Measurements from ENCODE around the gene GRIK4. TPM values are rescaled to one million over a fixed set of nuclear protein-coding genes. Genes with fewer than 3 reads are reported as not detected.

Gene GRIK4
- total RNA-seq, 1 donor from 2014 or later, result 0.89 TPM

GRCh38 chr11:120998581-120998980 is 487.0 kb downstream of the GRIK4 start:
- Mint-ChIP-seq H3K36me3 (ENCODE audit: low read depth) (no peaks in the 10 kb centered on the region), H3K27me3 (ENCODE audit: low read depth) (peaks cover 12% of the 10 kb centered on the region)

GRCh38 chr11:121004206-121004840 is 492.8 kb downstream of the GRIK4 start:
- Mint-ChIP-seq H3K9me3 (no peaks in the 10 kb centered on the region), H3K4me1 (no peaks in the 10 kb centered on the region), H3K4me3 (no peak overlapping the region), H3K36me3 (ENCODE audit: low read depth) (no peaks in the 10 kb centered on the region), H3K27ac (ENCODE audit: unreplicated experiment) (no peak overlapping the region), H3K27me3 (ENCODE audit: low read depth) (peaks cover 29% of the 10 kb centered on the region)
- no peak for TF ChIP-seq CTCF (conservative IDR thresholded peaks at IDR 0.05)
- DNase-seq (ENCODE audit: low read depth, low spot score), result no peak

More at GRCh38 chr11:120998581-120998980, 487.0 kb downstream of the GRIK4 start:
- Mint-ChIP-seq H3K4me1 (no peaks in the 10 kb centered on the region), H3K27ac (ENCODE audit: unreplicated experiment) (no peak overlapping the region), H3K4me3 (no peak overlapping the region), H3K9me3 (no peaks in the 10 kb centered on the region)
- no peak for DNase-seq (ENCODE audit: low read depth, low spot score)
- TF ChIP-seq CTCF (conservative IDR thresholded peaks at IDR 0.05), result no peak

GRCh38 chr11:121006922-121007321 is 495.4 kb downstream of the GRIK4 start:
- no peak for TF ChIP-seq CTCF (conservative IDR thresholded peaks at IDR 0.05)
- Mint-ChIP-seq H3K27ac (ENCODE audit: unreplicated experiment) (no peak overlapping the region), H3K4me3 (no peak overlapping the region), H3K9me3 (no peaks in the 10 kb centered on the region), H3K27me3 (ENCODE audit: low read depth) (peaks cover 28% of the 10 kb centered on the region), H3K4me1 (no peaks in the 10 kb centered on the region), H3K36me3 (ENCODE audit: low read depth) (no peaks in the 10 kb centered on the region)
- no peak for DNase-seq (ENCODE audit: low read depth, low spot score)

GRCh38 chr11:121008551-121008950 is 497.0 kb downstream of the GRIK4 start:
- Mint-ChIP-seq H3K27me3 (ENCODE audit: low read depth) (peaks cover 26% of the 10 kb centered on the region), H3K36me3 (ENCODE audit: low read depth) (no peaks in the 10 kb centered on the region), H3K4me3 (no peak overlapping the region), H3K27ac (ENCODE audit: unreplicated experiment) (no peak overlapping the region), H3K4me1 (no peaks in the 10 kb centered on the region), H3K9me3 (no peaks in the 10 kb centered on the region)
- no peak for TF ChIP-seq CTCF (conservative IDR thresholded peaks at IDR 0.05)
- DNase-seq (ENCODE audit: low read depth, low spot score), result no peak

- Mint-ChIP-seq H3K9me3 (no peaks in the 10 kb centered on the region), H3K4me1 (no peaks in the 10 kb centered on the region), H3K36me3 (ENCODE audit: low read depth) (no peaks in the 10 kb centered on the region), H3K27me3 (ENCODE audit: low read depth) (peaks cover 28% of the 10 kb centered on the region), H3K27ac (ENCODE audit: unreplicated experiment) (no peak overlapping the region), H3K4me3 (no peak overlapping the region)
- no peak for DNase-seq (ENCODE audit: low read depth, low spot score)
- no peak for TF ChIP-seq CTCF (conservative IDR thresholded peaks at IDR 0.05)
Observed at GRCh38 chr11:121012091-121012490, 500.5 kb downstream of the GRIK4 start.
